NCI-H460 (cell line): ENCODE measurements around the gene IL15RA. TPM values are rescaled to one million over a fixed set of nuclear protein-coding genes. Genes with fewer than 3 reads are reported as not detected.
"Not testable (repeated sequence)": the region's sequence is repeated elsewhere in the genome, so short reads cannot be mapped to it uniquely, and the experiment has no call there.

Source experiments
- DNase-seq: peaks from one replicate; pipeline ENCODE4 v3.0.0-alpha.2; 2016; ENCODE audit warnings: low read depth; ENCODE audit errors: extremely low read depth
- total RNA-seq: library from RNA; depleted of rRNA; stranded (reverse); fragments of >200 nt; shearing (Covaris generic); gene quantifications from 2 replicates; pipeline ENCODE4 v1.2.3, GENCODE V29; 2014

IL15RA gene
- total RNA-seq, 1 experiment from 2014 or later: 10.6 TPM

GRCh38 chr10:5971315-5971832, 6.0 kb downstream of the IL15RA start:
- DNase-seq: no peak

GRCh38 chr10:5970527-5970926, 6.8 kb downstream of the IL15RA start:
- no peak for DNase-seq

GRCh38 chr10:5970066-5970465, 7.3 kb downstream of the IL15RA start:
- DNase-seq: no peak

GRCh38 chr10:5968681-5969453, 8.5 kb downstream of the IL15RA start:
- DNase-seq: no peak

- no peak for DNase-seq
These were observed 9.2 kb downstream of the IL15RA start for GRCh38 chr10:5968037-5968680.

- no peak for DNase-seq
These were observed 12.1 kb downstream of the IL15RA start for GRCh38 chr10:5965266-5965665.

GRCh38 chr10:5964736-5965135, 12.6 kb downstream of the IL15RA start:
- DNase-seq: no peak

- DNase-seq: no peak
These were observed 13.8 kb downstream of the IL15RA start for GRCh38 chr10:5963591-5963990.

- no peak for DNase-seq
These were observed 14.3 kb downstream of the IL15RA start for GRCh38 chr10:5963071-5963470.

GRCh38 chr10:5962358-5962940, 14.9 kb downstream of the IL15RA start:
- DNase-seq: not testable (repeated sequence)

- no peak for DNase-seq
These were observed 15.8 kb downstream of the IL15RA start for GRCh38 chr10:5961405-5962100.

- DNase-seq: not testable (repeated sequence)
These were observed 16.4 kb downstream of the IL15RA start for GRCh38 chr10:5960973-5961275.

GRCh38 chr10:5960070-5960972, 17.0 kb downstream of the IL15RA start:
- no peak for DNase-seq

GRCh38 chr10:5959581-5960069, 17.7 kb downstream of the IL15RA start:
- no peak for DNase-seq

GRCh38 chr10:5959142-5959541, 18.2 kb downstream of the IL15RA start:
- DNase-seq: no peak

GRCh38 chr10:5958675-5959074, 18.7 kb downstream of the IL15RA start:
- DNase-seq: no peak

GRCh38 chr10:5958077-5958476, 19.3 kb downstream of the IL15RA start:
- no peak for DNase-seq

GRCh38 chr10:5956146-5956936, 21.0 kb downstream of the IL15RA start:
- DNase-seq: no peak

- no peak for DNase-seq
These were observed 23.7 kb downstream of the IL15RA start for GRCh38 chr10:5953676-5954075.
